CD4-positive, alpha-beta T cell (primary cell): ENCODE results near the gene NTRK2. TPM values are rescaled to one million over a fixed set of nuclear protein-coding genes. Genes with fewer than 3 reads are reported as not detected.

ENCODE experiments used
- ATAC-seq: fragments of 200-7000 bp; cut with Tn5 transposase; one replicate; pipeline ENCODE4 v1.10.0; 2022; ENCODE audit warnings: mild to moderate bottlenecking; ENCODE audit not compliant: poor library complexity
- CTCF ChIA-PET: fragments of 350-600 bp; sonication (Branson Sonifier 250); formaldehyde crosslinking; loops from one replicate; lab custom pipeline; 2021; ENCODE audit warnings: antibody characterized with exemption, inconsistent platforms; lab: Charles Lee
- POLR2A ChIA-PET: fragments of 350-600 bp; sonication (Branson Sonifier 250); formaldehyde crosslinking; loops from one replicate; lab custom pipeline; 2021; ENCODE audit warnings: antibody characterized with exemption, inconsistent platforms; lab: Charles Lee
- DNase-seq, 14 experiments: peaks; one replicate each; pipeline ENCODE4 v3.0.0-alpha.2; 2013 to 2020; ENCODE audit warnings: mixed read lengths in 2 of 14
- H3K27ac ChIP-seq, 2 donors: one replicate each; pipeline versions ENCODE4 v1.5.1 to v1.7.0; 2013; ENCODE audit warnings: low read length in 2 of 2, low read depth in 1 of 2, mild to moderate bottlenecking in 1 of 2
- H3K27me3 ChIP-seq, 2 experiments: 1 replicate in 1 of 2; 2 replicates in 1 of 2; pipeline versions ENCODE4 v1.6.1 to v1.7.0; 2013; ENCODE audit warnings: low read length in 2 of 2, control low read depth in 1 of 2, mild to moderate bottlenecking in 1 of 2, moderate library complexity in 1 of 2; ENCODE audit not compliant: insufficient read depth in 2 of 2, control insufficient read depth in 1 of 2
- H3K36me3 ChIP-seq: one replicate; pipeline ENCODE4 v1.6.1; 2013; ENCODE audit warnings: low read length, control low read depth; ENCODE audit not compliant: insufficient read depth
- H3K4me1 ChIP-seq: one replicate; pipeline ENCODE4 v1.6.1; 2013; ENCODE audit warnings: low read length, control low read depth; ENCODE audit not compliant: insufficient read depth
- H3K4me3 ChIP-seq: one replicate; pipeline ENCODE4 v1.5.1; 2013; ENCODE audit warnings: mild to moderate bottlenecking, low read length, moderate library complexity
- H3K9me3 ChIP-seq, 2 experiments: 1 replicate in 1 of 2; 2 replicates in 1 of 2; pipeline versions ENCODE4 v1.6.1 to v1.7.0; 2013; ENCODE audit warnings: low read length in 2 of 2, mild to moderate bottlenecking in 2 of 2, control low read depth in 1 of 2, moderate library complexity in 1 of 2; ENCODE audit not compliant: control insufficient read depth in 1 of 2, insufficient read depth in 1 of 2
- H3K27ac Mint-ChIP-seq: one replicate; pipeline ENCODE4 v1.8.0; 2020; ENCODE audit warnings: mixed read lengths
- H3K27me3 Mint-ChIP-seq: one replicate; pipeline ENCODE4 v1.8.0; 2021; ENCODE audit warnings: mixed read lengths
- H3K36me3 Mint-ChIP-seq: one replicate; pipeline ENCODE4 v1.8.0; 2021; ENCODE audit warnings: low read depth, mixed read lengths
- H3K4me1 Mint-ChIP-seq: one replicate; pipeline ENCODE4 v1.8.0; 2021; ENCODE audit warnings: low read depth, mixed read lengths
- H3K4me3 Mint-ChIP-seq: one replicate; pipeline ENCODE4 v1.8.0; 2020; ENCODE audit warnings: mild to moderate bottlenecking, mixed read lengths
- H3K9me3 Mint-ChIP-seq: one replicate; pipeline ENCODE4 v1.8.0; 2020; ENCODE audit warnings: mixed read lengths
- intact Hi-C, 2 experiments: fragments of 100-400 bp; cut with DNase I in 1 of 2; cut with micrococcal nuclease in 1 of 2; formaldehyde crosslinking; loops; one replicate each; pipeline versions ENCODE4 v1.15.1 to v1.9.0; 2023 to 2025; cut with DNase I, micrococcal nuclease
- total RNA-seq, 174 experiments: library from RNA in 2 of 174; stranded (reverse) in 2 of 174; gene quantifications; one replicate each; pipeline ENCODE4 v1.2.3 and lab custom pipeline; 2021 to 2026
- TF ChIP-seq, protein P1 (sequence below): fragments of 200-600 bp; IDR thresholded peaks from one replicate; pipeline ENCODE4 v1.8.0; 2022; ENCODE audit warnings: antibody characterized with exemption, mild to moderate bottlenecking

The NTRK2 gene
- total RNA-seq, 2 experiments from 2014 or later: 0.06 to 0.14 TPM

DNA sequence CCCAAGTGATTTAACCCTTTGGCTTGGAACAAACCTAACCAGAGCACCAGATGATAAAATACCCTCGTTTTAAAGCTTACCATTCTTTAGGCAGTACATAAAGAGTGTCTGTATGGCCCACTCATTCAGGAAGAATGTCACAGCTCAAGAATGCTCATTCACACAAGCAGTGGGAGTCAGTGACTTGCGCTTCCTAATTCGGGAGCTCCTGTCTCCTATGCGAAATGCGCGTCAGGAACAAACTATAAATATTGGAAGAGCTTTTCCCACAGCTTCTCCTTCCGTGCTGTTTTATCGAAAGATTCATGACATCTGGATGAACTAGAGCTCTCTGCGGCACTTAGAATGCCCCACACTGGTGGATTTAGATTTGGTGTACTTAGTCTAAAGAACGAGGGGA is 66.6 kb downstream of the NTRK2 start:
- Histone ChIP-seq H3K27me3 (peaks cover 0 to 2% of the 10 kb centered on the region in 2 experiments), H3K27ac (no peak overlapping the region), H3K9me3 (no peaks in the 10 kb centered on the region), H3K4me3 (no peak overlapping the region), H3K36me3 (no peaks in the 10 kb centered on the region), H3K4me1 (no peaks in the 10 kb centered on the region)
- no peak for DNase-seq
- Mint-ChIP-seq H3K36me3 (no peaks in the 10 kb centered on the region), H3K27me3 (no peaks in the 10 kb centered on the region), H3K4me3 (no peak overlapping the region), H3K4me1 (no peaks in the 10 kb centered on the region), H3K9me3 (no peaks in the 10 kb centered on the region), H3K27ac (no peak overlapping the region)
- ChIA-PET CTCF (no interaction called here), POLR2A (no interaction called here)
- intact Hi-C loops: no loop called here
- TF ChIP-seq, protein P1, sequence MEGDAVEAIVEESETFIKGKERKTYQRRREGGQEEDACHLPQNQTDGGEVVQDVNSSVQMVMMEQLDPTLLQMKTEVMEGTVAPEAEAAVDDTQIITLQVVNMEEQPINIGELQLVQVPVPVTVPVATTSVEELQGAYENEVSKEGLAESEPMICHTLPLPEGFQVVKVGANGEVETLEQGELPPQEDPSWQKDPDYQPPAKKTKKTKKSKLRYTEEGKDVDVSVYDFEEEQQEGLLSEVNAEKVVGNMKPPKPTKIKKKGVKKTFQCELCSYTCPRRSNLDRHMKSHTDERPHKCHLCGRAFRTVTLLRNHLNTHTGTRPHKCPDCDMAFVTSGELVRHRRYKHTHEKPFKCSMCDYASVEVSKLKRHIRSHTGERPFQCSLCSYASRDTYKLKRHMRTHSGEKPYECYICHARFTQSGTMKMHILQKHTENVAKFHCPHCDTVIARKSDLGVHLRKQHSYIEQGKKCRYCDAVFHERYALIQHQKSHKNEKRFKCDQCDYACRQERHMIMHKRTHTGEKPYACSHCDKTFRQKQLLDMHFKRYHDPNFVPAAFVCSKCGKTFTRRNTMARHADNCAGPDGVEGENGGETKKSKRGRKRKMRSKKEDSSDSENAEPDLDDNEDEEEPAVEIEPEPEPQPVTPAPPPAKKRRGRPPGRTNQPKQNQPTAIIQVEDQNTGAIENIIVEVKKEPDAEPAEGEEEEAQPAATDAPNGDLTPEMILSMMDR: no peak
- no peak for ATAC-seq

DNA sequence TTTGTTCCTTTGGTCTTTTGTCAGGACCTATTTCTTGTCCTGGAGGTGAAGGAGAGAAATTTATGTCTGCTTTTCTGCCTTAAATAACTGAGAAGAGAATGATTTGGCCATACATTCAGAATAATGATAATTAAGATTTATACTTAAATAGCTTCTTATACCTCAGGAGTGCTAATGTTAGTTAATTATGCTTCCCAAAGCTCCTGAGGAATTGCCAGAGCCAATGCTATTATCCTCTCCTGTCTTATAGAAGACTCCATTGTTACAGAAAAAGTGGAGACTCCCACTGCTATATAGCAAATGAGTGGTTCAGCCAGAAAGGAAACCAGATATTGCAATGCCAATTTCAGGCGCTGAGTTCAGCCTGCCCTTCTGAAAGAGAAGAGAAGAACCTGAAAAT is 67.0 kb downstream of the NTRK2 start:
- Mint-ChIP-seq H3K9me3 (no peaks in the 10 kb centered on the region), H3K36me3 (no peaks in the 10 kb centered on the region), H3K27ac (no peak overlapping the region), H3K4me3 (no peak overlapping the region), H3K27me3 (no peaks in the 10 kb centered on the region), H3K4me1 (no peaks in the 10 kb centered on the region)
- DNase-seq (no peak), ATAC-seq (no peak)
- Histone ChIP-seq H3K4me3 (no peak overlapping the region), H3K9me3 (no peaks in the 10 kb centered on the region), H3K36me3 (no peaks in the 10 kb centered on the region), H3K27ac (no peak overlapping the region), H3K27me3 (peaks cover 0 to 2% of the 10 kb centered on the region in 2 experiments), H3K4me1 (no peaks in the 10 kb centered on the region)
- intact Hi-C loops: no loop called here
- TF ChIP-seq, protein P1: no peak
- ChIA-PET POLR2A (no interaction called here), CTCF (no interaction called here)

DNA sequence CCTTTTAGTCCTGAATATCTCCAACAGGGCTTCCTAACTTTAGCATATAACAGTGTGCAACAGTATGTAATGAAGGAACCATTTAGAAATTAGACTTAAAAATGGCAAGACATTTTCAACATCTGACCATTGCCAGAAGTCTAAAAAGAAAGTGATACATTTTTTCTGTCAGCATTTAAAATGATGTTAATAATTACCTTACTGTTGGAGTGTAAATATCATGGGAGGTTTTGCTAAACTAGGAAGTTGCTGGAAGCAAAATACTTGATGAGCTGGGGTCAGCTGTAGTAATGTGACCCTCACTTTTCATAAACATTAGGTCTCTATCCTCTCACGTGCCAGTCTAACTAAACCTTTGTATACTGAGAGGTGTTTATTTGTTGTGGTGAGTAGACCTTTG is 68.8 kb downstream of the NTRK2 start:
- H3K4me3 Mint-ChIP-seq: no peak overlapping the region
- no peak for DNase-seq
- no peaks in the 10 kb centered on the region for H3K4me1 Mint-ChIP-seq
- H3K9me3 ChIP-seq: no peaks in the 10 kb centered on the region
- POLR2A ChIA-PET: no interaction called here
- H3K36me3 Mint-ChIP-seq: no peaks in the 10 kb centered on the region
- H3K9me3 Mint-ChIP-seq: no peaks in the 10 kb centered on the region
- H3K27me3 Mint-ChIP-seq: no peaks in the 10 kb centered on the region
- H3K27me3 ChIP-seq: no peaks in the 10 kb centered on the region
- ATAC-seq: no peak
- H3K4me1 ChIP-seq: no peaks in the 10 kb centered on the region
- H3K4me3 ChIP-seq: no peak overlapping the region
- TF ChIP-seq, protein P1: no peak
- CTCF ChIA-PET: no interaction called here
- H3K27ac Mint-ChIP-seq: no peak overlapping the region
- intact Hi-C loops: no loop called here
- no peak overlapping the region for H3K27ac ChIP-seq
- no peaks in the 10 kb centered on the region for H3K36me3 ChIP-seq
